ENCODE data around the gene ATP1A1.

Gene ATP1A1

GRCh38 chr1:116418091-116418830, 45.2 kb downstream of the ATP1A1 start:
- H3K4me3 ChIP-seq (ENCODE audit: low read depth, low read length), result peak overlapping the region; percentile 70
- DNase-seq (ENCODE audit: low read depth, low spot score), result no peak
- ChIA-PET POLR2A (interaction anchor here (0.6 to 1.1 kb wide), 4 partner anchors 16 to 210 kb away, joined by 3 read pairs; partner anchors contain the start of gene ATP1A1), CTCF (interaction anchor here (0.8 to 3.8 kb wide), 7 partner anchors 10 to 279 kb away, joined by 3 to 22 read pairs (median 3); no protein-coding TSS in a partner anchor)
- no peak for TF ChIP-seq CTCF (IDR thresholded peaks at IDR 0.05; ENCODE audit: insufficient read depth, low read length, missing control alignments)

GRCh38 chr1:116420417-116421200, 47.6 kb downstream of the ATP1A1 start:
- DNase-seq (ENCODE audit: low read depth, low spot score), result no peak
- H3K4me3 ChIP-seq (ENCODE audit: low read depth, low read length), result no peak overlapping the region
- POLR2A ChIA-PET, result no interaction called here
- TF ChIP-seq CTCF (IDR thresholded peaks at IDR 0.05; ENCODE audit: insufficient read depth, low read length, missing control alignments), result no peak
- CTCF ChIA-PET, result interaction anchor here (3.8 kb wide), 1 partner anchor 65 kb away, joined by 22 read pairs; no protein-coding TSS in a partner anchor

GRCh38 chr1:116424438-116424837, 51.4 kb downstream of the ATP1A1 start:
- ChIA-PET POLR2A (no interaction called here), CTCF (no interaction called here)
- TF ChIP-seq CTCF (IDR thresholded peaks at IDR 0.05; ENCODE audit: insufficient read depth, low read length, missing control alignments), result no peak
- no peak for DNase-seq (ENCODE audit: low read depth, low spot score)
- H3K4me3 ChIP-seq (ENCODE audit: low read depth, low read length), result no peak overlapping the region

- no peak overlapping the region for H3K4me3 ChIP-seq (ENCODE audit: low read depth, low read length)
- TF ChIP-seq CTCF (IDR thresholded peaks at IDR 0.05; ENCODE audit: insufficient read depth, low read length, missing control alignments), result no peak
- POLR2A ChIA-PET, result no interaction called here
- CTCF ChIA-PET, result no interaction called here
- DNase-seq (ENCODE audit: low read depth, low spot score), result no peak
These were observed 51.8 kb downstream of the ATP1A1 start for GRCh38 chr1:116424863-116425262.

GRCh38 chr1:116425987-116426386, 52.9 kb downstream of the ATP1A1 start:
- POLR2A ChIA-PET, result no interaction called here
- CTCF ChIA-PET, result no interaction called here
- H3K4me3 ChIP-seq (ENCODE audit: low read depth, low read length), result no peak overlapping the region
- DNase-seq (ENCODE audit: low read depth, low spot score), result no peak
- no peak for TF ChIP-seq CTCF (IDR thresholded peaks at IDR 0.05; ENCODE audit: insufficient read depth, low read length, missing control alignments)

GRCh38 chr1:116426401-116426800, 53.4 kb downstream of the ATP1A1 start:
- H3K4me3 ChIP-seq (ENCODE audit: low read depth, low read length), result no peak overlapping the region
- ChIA-PET POLR2A (no interaction called here), CTCF (no interaction called here)
- no peak for TF ChIP-seq CTCF (IDR thresholded peaks at IDR 0.05; ENCODE audit: insufficient read depth, low read length, missing control alignments)
- no peak for DNase-seq (ENCODE audit: low read depth, low spot score)
